ENCODE data around the gene SLC8A3.

DNA sequence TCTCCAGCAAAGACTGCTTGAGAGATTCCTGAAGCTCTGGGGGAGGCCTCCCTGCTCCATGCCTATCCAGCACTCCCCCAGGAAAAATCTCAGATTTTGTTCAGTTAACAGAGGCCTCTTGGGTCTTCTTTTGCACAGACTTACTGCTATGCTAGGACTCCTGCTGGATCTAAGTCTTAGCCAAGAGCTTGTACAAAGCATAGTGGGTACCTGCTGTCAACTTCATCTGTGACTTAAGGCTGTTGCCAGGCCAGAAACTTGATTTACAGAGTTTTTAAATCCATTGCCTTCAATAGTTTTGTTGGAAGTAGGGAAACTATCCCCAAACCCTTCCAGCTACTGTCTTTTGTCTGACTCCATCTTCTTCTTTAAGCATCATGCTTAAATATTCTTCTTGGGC, 169.1 kb downstream of the SLC8A3 start:
- TF ChIP-seq POLR2AphosphoS5 (IDR thresholded peaks at IDR 0.05; ENCODE audit: low read depth), result no peak
- TF ChIP-seq, protein P1, sequence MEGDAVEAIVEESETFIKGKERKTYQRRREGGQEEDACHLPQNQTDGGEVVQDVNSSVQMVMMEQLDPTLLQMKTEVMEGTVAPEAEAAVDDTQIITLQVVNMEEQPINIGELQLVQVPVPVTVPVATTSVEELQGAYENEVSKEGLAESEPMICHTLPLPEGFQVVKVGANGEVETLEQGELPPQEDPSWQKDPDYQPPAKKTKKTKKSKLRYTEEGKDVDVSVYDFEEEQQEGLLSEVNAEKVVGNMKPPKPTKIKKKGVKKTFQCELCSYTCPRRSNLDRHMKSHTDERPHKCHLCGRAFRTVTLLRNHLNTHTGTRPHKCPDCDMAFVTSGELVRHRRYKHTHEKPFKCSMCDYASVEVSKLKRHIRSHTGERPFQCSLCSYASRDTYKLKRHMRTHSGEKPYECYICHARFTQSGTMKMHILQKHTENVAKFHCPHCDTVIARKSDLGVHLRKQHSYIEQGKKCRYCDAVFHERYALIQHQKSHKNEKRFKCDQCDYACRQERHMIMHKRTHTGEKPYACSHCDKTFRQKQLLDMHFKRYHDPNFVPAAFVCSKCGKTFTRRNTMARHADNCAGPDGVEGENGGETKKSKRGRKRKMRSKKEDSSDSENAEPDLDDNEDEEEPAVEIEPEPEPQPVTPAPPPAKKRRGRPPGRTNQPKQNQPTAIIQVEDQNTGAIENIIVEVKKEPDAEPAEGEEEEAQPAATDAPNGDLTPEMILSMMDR (IDR thresholded peaks at IDR 0.05; ENCODE audit: insufficient read depth, low read length), result no peak
- no peak for TF ChIP-seq GABPA (IDR thresholded peaks at IDR 0.05; ENCODE audit: low read depth)
- TF ChIP-seq, protein P2, sequence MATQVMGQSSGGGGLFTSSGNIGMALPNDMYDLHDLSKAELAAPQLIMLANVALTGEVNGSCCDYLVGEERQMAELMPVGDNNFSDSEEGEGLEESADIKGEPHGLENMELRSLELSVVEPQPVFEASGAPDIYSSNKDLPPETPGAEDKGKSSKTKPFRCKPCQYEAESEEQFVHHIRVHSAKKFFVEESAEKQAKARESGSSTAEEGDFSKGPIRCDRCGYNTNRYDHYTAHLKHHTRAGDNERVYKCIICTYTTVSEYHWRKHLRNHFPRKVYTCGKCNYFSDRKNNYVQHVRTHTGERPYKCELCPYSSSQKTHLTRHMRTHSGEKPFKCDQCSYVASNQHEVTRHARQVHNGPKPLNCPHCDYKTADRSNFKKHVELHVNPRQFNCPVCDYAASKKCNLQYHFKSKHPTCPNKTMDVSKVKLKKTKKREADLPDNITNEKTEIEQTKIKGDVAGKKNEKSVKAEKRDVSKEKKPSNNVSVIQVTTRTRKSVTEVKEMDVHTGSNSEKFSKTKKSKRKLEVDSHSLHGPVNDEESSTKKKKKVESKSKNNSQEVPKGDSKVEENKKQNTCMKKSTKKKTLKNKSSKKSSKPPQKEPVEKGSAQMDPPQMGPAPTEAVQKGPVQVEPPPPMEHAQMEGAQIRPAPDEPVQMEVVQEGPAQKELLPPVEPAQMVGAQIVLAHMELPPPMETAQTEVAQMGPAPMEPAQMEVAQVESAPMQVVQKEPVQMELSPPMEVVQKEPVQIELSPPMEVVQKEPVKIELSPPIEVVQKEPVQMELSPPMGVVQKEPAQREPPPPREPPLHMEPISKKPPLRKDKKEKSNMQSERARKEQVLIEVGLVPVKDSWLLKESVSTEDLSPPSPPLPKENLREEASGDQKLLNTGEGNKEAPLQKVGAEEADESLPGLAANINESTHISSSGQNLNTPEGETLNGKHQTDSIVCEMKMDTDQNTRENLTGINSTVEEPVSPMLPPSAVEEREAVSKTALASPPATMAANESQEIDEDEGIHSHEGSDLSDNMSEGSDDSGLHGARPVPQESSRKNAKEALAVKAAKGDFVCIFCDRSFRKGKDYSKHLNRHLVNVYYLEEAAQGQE (IDR thresholded peaks at IDR 0.05; ENCODE audit: insufficient replicate concordance, low read depth), result no peak

All from HL-60 (cell line).